Measurements from ENCODE around the gene FAM20B.

The FAM20B gene

GRCh38 chr1:179053486-179053885 lies 27.8 kb downstream of the FAM20B start:
- no peak for DNase-seq

- DNase-seq, result no peak
Measured at GRCh38 chr1:179055937-179056336, 30.2 kb downstream of the FAM20B start.

GRCh38 chr1:179058487-179059483 lies 33.1 kb downstream of the FAM20B start:
- DNase-seq, result no peak

- no peak for DNase-seq
Measured at GRCh38 chr1:179061360-179062282, 35.9 kb downstream of the FAM20B start.

- DNase-seq, result no peak
Measured at GRCh38 chr1:179066471-179066870, 40.8 kb downstream of the FAM20B start.

- no peak for DNase-seq
Measured at GRCh38 chr1:179077396-179077795, 51.7 kb downstream of the FAM20B start.

GRCh38 chr1:179079113-179079761 lies 53.5 kb downstream of the FAM20B start:
- DNase-seq, result peak; percentile 58

- DNase-seq, result peak; percentile 28
Measured at GRCh38 chr1:179080866-179081686, 55.4 kb downstream of the FAM20B start.

GRCh38 chr1:179081687-179082332 lies 56.1 kb downstream of the FAM20B start, which contains the start of gene TOR3A:
Gene TOR3A (plus strand): TSS chr1:179082070. CDS start chr1:179082129, 59 bp downstream.
- DNase-seq, result peak; percentile 85

- DNase-seq, result peak; percentile 42
Measured at GRCh38 chr1:179082333-179082998, 56.8 kb downstream of the FAM20B start.

GRCh38 chr1:179082999-179083335 lies 57.3 kb downstream of the FAM20B start:
- peak; percentile 34 for DNase-seq

GRCh38 chr1:179083533-179083932 lies 57.8 kb downstream of the FAM20B start:
- peak; percentile 15 for DNase-seq

- no peak for DNase-seq
Measured at GRCh38 chr1:179087665-179088064, 62.0 kb downstream of the FAM20B start.

- DNase-seq, result no peak
Measured at GRCh38 chr1:179089827-179090482, 64.3 kb downstream of the FAM20B start.

GRCh38 chr1:179090522-179090921 lies 64.8 kb downstream of the FAM20B start:
- no peak for DNase-seq

GRCh38 chr1:179090923-179091322 lies 65.2 kb downstream of the FAM20B start:
- no peak for DNase-seq

- DNase-seq, result no peak
Measured at GRCh38 chr1:179091691-179092165, 66.0 kb downstream of the FAM20B start.

GRCh38 chr1:179092896-179093461 lies 67.3 kb downstream of the FAM20B start:
- DNase-seq, result no peak

GRCh38 chr1:179094818-179095217 lies 69.1 kb downstream of the FAM20B start:
- no peak for DNase-seq

- DNase-seq, result no peak
Measured at GRCh38 chr1:179095377-179095776, 69.7 kb downstream of the FAM20B start.
